HL-60/S4 treated with phorbol 12-myristate 13-acetate at 8.2 ng/mL for 4 days and 3 days (cell line): ENCODE measurements around the gene VCAN.

Experiments
- in situ Hi-C: fragments of 300-500 bp; cut with MboI; formaldehyde crosslinking; loops from 2 replicates; pipeline ENCODE4 v1.15.0; 2022; ENCODE audit warnings: low sequenced_read_pairs

VCAN gene

DNA sequence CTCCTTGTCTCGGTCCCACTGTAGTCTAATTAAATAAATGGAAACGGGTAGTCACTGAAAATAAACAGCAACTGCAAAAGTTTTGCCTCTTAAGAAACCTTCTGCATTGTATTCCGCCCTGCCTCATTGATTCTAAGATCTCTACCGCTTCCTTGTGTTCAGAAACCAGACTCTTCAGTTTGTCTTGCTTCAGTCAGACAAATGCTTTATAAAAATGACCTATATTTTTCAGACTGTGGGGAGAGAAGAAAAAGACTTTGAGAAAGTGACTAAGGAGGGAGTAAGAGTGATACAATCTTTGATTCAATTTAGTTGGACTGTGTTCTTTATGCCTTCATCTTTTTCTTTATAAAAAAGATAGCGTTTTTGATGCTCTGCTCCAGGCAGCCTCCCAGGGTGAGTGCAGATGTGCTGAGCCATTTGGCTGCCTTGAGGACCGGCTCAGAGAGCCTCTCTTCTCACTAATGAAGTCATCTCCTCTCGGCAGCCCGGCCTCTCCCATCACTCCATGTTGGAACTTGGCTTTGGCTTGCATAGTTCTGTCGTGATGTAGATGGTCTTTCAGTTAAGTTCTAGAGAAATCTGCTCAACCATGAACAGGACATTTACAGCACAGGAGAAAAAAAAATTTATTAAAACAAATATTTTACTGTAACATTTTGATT is 4.0 kb upstream of the VCAN start:
- in situ Hi-C loops: no loop called here

DNA sequence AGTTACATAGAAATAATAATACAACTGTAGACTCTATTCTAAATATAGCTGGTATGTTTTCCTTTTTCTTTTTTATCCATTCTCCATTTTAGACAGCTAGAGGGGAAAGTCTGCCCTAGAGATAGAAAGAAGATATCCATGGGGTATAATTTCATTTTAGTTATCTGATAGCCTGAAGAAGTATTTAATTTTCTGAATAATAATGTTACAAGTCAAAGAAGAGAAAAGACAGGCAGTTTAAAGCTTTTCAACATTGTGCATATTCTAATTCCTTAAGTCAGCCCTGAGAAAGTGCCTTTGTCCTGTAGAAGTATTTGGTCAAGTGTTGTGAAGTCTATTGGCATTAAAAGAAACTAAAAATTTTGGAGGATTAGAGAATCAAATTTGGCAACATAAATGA is 2.5 kb upstream of the VCAN start:
- in situ Hi-C loops: no loop called here

DNA sequence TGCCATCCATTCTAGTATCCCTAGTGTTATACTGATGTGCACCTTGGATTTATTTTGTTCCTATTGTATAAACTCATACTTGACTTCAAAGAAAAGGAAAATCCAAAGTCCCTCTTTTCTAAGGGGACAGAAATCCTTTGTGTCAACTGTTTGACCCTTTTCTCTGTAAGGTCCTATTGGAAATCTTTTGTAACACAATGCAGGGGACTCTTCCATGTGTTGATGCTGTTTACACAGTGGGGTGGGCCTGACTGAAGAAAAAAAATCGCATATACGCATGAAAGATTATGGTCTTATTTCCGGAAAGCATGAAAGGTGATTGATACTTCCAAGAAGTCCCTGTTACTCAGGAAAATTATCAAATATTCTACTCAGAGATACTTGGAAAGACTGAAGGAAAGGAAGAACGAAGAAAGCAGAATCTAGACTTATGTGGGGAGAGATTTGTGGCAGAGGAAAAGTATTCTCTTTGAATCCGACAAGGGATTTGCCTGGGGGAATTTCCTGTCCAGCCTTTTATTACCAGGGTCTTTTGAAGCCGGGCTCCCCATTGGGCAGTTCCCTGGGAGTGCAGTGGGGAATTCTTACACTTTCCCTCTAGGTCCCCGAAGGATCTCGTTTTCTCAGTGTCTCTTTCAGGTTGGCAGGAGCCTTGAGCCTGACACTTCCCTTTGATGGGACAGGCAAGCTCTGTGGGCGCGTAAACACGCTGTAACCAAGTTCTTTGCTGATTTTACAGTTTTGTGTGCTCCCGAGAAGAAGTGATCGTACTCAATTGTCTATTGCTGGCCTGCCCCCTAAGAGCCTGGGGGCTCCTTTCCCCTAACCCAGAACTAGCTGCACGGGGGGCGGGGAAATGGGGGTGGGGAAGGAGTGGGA is 779 bp upstream of the VCAN start:
- in situ Hi-C loops: no loop called here

DNA sequence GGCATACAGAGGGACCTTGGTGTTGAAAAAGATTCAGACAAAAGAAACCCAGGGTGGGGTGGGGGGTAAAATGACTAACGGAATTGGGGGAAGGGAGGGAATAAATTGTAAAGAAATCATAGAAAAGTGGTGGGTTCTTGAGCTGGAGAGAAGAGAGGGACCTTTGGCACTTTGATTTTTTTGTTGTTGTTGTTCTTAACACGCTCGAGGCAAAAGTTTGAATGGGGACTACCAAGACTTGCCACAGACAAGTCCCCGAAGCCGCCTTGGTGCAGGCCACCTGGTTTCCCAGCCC is 616 bp downstream of the VCAN start:
- in situ Hi-C loops: no loop called here

DNA sequence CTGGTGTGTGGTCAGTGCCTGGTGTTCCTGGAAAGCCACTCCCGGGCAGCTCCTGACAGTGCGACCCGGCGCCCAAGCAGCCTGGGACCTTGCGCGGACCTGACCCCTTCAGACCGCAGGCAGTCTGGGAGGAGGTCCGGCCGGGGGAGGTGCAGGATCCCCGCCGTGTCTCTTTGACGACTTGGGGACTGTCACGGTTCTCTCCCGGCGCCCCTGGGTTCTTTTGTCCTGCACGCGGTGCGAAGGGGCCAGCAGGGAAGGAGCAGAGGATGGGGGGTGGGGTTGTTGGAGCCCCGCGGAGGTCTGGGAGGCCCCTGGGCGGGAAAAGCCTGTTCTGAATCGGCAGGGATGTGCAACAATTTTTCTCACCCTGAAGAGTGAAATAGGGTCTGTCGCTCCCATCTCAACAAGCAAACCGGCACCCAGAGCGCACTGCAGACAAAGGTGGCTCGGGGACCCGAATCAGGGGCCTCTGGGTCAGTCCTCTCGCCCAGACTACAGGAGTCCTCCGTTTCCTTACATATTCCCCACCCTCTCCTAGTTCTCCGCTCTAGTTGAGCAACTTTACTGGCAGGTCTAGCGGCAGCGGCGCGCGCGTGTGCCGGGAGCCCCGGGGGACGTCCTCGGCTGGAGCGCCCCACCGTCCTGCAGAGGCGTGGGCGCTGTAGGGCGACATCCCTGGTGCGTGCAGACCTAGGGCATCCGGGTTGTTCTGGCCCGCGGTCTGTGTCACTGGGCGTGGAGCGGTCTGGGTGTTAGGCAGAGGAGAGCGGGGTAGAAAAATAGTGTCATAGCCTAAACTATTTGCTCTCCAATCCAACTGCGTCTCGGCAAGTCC is 1.2 kb downstream of the VCAN start:
- in situ Hi-C loops: no loop called here

DNA sequence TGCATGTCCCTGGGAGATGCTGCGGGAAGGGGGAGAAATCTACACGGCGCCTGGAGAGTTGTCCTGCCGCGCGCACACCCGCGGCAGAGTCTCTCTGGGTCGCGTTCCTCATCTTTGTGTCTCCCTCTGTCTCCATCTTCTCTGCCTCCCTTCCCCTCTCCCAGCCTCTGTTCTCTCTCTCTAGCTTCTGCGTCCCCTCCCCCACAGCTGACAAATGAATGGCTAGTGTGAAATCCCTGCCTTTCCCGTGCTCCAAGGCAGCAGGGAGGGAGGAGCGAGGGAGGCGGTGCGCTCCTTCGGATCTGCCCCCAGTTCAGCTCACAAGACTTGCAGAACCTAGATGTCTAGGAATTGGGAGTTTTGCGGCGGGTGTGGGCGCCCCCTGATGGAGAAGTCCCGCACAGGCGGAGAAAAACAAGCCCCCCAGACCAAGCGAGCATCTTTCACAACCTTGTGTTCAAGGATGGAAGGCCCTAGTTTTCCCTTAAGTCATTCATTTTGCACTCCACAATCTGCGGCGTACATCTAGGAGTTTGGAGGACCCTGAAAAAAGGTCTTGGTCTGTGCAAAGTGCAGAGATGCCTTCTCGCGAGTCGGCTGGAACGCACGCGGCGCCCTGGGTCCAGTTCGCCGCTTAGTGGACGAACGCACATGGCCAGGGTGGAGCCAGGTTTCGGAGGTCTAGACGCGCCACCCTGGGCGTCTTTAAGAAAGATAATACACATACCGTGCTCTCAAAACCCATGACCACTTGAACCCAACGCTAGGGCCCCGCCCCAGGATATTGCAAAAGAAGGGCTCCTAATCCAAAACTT is 2.0 kb downstream of the VCAN start:
- in situ Hi-C loops: no loop called here

DNA sequence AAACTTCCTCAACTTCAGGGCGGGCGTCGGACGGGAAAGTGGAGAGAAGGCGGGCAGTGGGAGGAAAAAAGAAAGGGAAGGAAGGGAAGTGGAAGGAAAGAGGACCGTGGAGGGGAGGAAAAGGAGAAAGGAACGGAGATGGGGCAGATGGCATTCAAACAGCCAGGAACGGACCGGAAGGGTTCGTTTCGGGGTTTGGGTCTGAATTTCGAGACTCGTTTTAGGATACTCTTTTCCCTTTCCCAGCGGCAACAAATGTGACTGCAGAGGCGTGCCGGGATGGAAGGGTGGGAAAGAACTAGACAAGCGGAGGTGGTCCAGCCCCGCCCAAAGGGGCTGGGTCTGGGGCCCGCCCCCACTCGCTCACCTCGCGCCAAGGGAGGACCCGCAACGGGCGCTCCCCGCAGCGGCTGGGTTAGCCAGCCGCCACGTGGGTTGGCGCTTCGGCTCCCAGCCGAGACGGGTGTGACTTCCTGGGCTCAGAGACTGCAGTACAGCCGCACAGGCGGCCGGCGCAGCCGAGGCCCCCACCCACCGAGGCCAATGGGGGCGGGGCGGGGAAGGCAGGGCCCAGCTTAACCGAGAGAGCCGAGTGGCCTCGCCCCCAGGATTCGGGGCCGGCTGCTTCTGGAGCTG is 2.7 kb downstream of the VCAN start:
- in situ Hi-C loops: no loop called here

DNA sequence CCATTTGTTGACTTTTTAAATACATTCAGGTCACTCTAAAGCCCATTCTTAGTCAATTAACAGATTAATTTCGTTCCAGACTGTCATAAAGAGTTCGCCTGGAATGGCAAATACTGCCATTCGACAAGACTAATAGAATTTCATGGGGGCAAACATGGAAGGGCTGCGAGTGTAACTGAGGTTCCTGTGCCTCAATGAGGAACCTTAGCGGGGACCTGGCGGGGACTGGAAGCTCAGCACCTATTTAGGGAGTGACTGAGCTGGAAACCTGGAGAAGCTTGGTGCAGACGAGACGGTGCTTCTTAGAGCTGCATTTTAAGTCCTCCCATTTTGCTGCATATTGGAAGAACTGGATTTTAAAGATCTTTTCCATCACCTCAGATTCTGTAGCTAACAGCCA is 3.4 kb downstream of the VCAN start:
- in situ Hi-C loops: no loop called here

DNA sequence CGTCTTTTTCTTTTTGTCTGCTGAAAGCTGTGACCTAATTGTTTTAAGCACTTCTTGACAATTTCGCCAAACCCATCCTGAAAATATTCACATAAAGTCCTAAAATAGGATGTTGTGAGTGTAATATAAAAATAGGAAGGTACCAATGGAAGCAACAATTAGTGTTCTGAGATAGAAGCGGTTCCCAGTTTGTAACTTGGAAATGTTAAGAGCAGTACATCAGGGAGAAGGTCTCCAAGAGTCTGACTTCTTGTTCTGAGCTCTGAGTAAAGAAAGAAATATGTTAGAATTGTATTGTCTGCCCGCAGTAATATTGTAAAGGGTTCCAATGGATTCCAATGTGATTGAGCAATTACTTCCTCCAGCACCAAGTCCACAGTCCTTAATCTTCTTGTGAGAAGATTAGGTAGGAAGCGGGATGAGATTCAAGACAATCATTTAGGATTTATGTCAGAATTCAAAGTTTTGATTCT is 3.9 kb downstream of the VCAN start:
- in situ Hi-C loops: no loop called here

DNA sequence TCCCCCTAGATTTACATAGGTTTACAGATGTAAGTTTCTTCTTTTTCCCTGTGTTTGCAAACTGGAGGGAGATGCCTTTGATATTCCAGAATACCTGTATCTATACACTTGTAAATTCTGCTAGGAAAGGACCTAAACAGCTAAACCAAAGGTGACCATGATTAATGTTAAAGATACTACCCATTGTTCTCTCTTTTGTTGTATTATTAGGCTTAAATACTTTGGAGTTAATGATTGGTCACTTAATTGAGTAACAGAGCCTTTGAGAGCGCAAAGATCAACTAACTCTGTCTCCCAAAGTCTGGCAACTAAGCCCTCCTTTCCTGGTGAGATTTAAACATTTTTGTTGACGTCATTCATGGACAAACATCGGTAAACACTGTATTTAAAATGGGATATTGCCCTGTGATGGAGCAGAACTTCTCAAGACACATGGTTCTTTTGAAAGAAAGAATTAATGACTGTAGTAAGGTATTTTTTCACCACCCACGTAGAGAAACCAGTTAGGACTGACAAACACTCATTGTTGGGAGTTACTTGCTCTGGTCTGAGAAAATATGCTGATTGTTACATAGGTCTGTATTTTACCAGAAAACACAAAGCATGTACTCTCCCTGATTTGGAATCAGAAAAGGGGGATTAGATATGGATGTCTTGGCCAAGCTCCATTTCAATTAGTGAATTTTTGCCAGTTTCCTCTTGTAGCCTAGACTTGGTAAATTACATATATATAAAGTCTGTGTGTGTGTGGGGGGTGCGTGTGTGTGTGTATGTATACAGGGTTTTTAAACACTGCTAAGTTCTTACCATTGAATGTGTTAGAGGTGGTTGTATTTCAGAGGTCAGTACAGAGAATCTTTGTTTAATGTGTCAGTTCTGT is 4.6 kb downstream of the VCAN start:
- in situ Hi-C loops: no loop called here

DNA sequence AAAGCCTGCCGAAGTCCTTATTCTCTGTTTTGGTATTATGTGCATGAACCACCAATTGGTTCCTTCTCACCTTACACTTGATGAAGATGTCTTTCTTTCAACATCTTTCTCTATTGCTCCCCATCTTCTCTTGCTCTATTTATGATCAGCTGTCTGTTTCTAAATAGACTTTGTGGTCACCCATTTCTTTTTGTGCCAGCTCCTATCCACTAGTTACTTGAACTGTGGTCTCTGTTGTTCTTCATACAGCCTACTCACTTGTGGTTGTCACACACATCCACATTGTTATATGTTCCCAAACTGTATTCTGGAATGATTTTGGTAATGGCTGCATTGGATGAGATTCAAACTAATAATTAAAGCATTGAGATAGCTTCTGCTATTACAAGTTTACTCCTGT is 11.4 kb downstream of the VCAN start:
- in situ Hi-C loops: no loop called here

DNA sequence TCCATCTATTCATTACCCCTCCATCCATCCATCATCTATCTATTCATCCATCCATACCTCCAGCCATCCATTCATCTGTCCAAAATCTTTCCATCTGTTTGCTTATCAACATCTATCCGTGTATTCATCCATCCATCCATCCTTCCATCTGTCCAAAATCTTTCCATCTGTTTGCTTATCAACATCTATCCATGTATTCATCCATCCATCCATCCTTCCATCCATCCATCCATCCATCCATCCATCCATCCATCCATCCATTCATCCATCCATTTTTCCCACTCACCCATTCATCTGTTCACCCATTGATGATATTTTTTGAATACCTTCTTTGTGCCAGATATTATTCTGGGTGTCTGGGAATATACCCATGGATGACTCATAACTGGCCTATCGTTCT is 12.8 kb downstream of the VCAN start:
- in situ Hi-C loops: no loop called here

DNA sequence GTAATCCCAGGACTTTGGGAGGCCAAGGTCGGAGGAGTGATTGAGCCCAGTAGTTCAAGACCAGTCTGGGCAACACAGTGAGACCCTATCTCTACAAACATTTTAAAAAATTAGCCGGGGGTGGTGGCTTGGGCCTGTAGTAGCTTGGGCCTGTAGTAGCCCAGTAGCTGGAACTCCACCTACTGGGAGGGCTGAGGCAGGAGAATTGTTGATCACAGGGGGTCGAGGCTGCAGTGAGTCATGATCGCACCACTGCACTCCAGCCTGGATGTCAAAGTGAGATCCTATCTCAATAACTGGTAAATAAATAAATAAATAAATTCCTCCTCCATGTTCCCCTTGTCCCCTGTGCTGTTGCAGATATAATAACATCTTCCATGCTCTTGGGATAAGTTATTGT is 14.3 kb downstream of the VCAN start:
- in situ Hi-C loops: no loop called here

DNA sequence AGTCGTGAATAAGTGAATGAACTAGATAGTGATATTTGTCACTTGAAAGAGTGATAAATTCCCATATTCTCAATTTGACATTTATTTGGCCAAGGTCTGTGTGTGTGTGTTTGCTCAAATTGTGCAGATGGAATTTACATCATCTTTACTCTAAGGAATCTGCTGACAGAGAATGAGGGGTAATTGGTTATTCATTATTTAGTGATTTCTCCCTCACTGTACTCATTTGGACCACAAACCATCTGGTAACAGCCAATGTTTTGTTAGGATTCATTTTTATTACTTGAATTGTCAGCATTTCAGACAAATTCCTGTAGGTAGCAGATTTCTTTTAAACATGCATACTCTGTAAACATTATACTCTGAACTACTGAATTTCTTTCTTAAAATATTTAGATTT is 15.6 kb downstream of the VCAN start:
- in situ Hi-C loops: no loop called here

DNA sequence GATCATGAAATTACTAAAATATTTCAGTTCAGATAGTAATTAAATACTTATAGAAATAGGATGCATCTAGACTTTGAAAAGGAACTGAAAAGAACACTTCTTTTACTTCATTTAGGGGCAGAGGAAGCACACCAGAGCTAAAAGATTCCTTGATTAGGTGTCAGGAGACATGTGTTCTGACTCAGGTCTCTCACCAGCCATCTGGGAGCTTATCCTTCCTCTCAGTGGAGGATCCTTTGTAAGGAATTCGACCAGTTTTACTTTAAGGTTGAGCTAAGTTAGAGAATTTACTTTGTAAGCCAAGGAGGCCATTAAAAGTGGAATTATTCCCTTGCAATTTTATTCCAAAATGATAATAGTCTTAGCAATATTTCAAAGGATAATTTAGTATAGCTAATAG is 16.7 kb downstream of the VCAN start:
- in situ Hi-C loops: no loop called here

DNA sequence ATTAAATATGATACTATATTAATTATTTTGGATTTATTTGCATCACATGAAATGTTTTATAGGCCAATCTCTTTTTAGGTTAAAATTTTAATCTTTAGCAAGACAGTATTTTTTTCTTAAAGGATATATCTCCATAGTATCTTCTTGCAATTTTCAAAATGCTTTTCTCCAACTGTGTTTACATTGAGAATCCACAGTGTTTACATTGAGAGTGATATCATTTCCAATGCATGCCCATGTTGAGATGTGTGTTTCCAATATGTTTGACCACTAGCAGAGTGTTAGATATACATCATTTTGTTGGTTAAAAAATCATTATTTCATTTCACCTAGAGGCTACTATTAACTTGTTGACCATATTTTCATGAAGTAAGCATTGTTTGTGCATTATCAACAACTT is 17.3 kb downstream of the VCAN start:
- in situ Hi-C loops: no loop called here

DNA sequence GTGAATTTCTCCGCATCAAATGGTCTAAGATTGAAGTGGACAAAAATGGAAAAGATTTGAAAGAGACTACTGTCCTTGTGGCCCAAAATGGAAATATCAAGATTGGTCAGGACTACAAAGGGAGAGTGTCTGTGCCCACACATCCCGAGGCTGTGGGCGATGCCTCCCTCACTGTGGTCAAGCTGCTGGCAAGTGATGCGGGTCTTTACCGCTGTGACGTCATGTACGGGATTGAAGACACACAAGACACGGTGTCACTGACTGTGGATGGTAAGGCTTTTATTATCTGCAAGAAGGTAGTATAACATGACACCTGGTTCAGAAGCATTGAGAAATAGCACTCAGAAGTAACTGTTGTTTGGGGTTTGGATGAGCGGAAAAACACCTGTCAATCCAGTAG is 18.7 kb downstream of the VCAN start:
- in situ Hi-C loops: no loop called here

DNA sequence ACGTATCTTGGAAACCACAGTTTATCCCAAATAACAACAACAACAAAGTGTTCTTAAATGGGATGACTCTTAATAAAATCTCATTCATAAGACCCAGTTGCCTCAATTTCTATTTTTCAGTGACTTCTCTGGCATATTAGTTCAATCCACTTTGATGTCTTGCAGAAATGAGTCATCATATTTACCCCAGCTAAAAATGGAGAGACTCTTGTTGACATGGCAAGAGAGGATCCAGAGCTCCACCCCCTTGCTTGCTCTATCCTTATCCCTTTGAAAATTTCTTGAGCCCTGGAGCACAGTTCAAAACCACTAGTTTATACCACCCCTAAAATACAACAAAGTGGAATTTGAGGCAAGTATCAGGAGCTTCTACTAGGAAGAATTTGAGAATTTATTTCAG is 20.8 kb downstream of the VCAN start:
- in situ Hi-C loops: no loop called here

DNA sequence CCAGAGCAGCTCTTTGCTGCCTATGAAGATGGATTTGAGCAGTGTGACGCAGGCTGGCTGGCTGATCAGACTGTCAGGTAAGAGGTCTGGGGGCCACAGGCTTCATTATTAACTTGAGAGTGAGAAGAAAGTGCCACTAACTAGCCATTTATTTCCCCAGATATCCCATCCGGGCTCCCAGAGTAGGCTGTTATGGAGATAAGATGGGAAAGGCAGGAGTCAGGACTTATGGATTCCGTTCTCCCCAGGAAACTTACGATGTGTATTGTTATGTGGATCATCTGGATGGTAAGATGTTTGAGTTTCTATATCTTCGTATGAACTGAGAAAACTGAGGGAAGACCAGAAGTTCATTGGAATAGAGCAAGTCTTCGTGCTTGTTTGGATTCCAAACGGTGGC is 22.1 kb downstream of the VCAN start:
- in situ Hi-C loops: no loop called here
